Activated CD4-positive, alpha-beta T cell treated with anti-CD3 and anti-CD28 coated beads, Interleukin-2, amount 50 U/mL, for 48 hours (primary cell): ENCODE measurements around the gene SYT9.
"Not testable (repeated sequence)": the region's sequence is repeated elsewhere in the genome, so short reads cannot be mapped to it uniquely, and the experiment has no call there.

Source experiments
- DNase-seq, 2 experiments: peaks; one replicate each; pipeline ENCODE4 v3.0.0-alpha.2; 2020

SYT9 gene

GRCh38 chr11:7278314-7278917 lies 26.7 kb downstream of the SYT9 start:
- no peak for DNase-seq

- DNase-seq: no peak
These were observed 28.0 kb downstream of the SYT9 start for GRCh38 chr11:7279676-7280075.

GRCh38 chr11:7281079-7281478 lies 29.4 kb downstream of the SYT9 start:
- no peak for DNase-seq

- no peak for DNase-seq
These were observed 30.1 kb downstream of the SYT9 start for GRCh38 chr11:7281809-7282208.

- no peak for DNase-seq
These were observed 34.5 kb downstream of the SYT9 start for GRCh38 chr11:7286178-7286577.

- DNase-seq: no peak
These were observed 39.6 kb downstream of the SYT9 start for GRCh38 chr11:7291100-7291829.

GRCh38 chr11:7292922-7293321 lies 41.2 kb downstream of the SYT9 start:
- no peak for DNase-seq

- DNase-seq: no peak
These were observed 47.7 kb downstream of the SYT9 start for GRCh38 chr11:7299393-7299792.

GRCh38 chr11:7300281-7300680 lies 48.6 kb downstream of the SYT9 start:
- no peak for DNase-seq

- no peak for DNase-seq
These were observed 51.4 kb downstream of the SYT9 start for GRCh38 chr11:7303146-7303545.

- DNase-seq: no peak
These were observed 55.2 kb downstream of the SYT9 start for GRCh38 chr11:7306900-7307299.

- DNase-seq: no peak
These were observed 56.1 kb downstream of the SYT9 start for GRCh38 chr11:7307836-7308235.

- DNase-seq: no peak
These were observed 60.2 kb downstream of the SYT9 start for GRCh38 chr11:7311903-7312302.

GRCh38 chr11:7314811-7315604 lies 63.3 kb downstream of the SYT9 start:
- DNase-seq: no peak

GRCh38 chr11:7319501-7319900 lies 67.8 kb downstream of the SYT9 start:
- no peak for DNase-seq

- no peak for DNase-seq
These were observed 68.6 kb downstream of the SYT9 start for GRCh38 chr11:7320306-7320705.

GRCh38 chr11:7321473-7322450 lies 70.1 kb downstream of the SYT9 start:
- no peak for DNase-seq

GRCh38 chr11:7332451-7332850 lies 80.7 kb downstream of the SYT9 start:
- DNase-seq: no peak

GRCh38 chr11:7332962-7333361 lies 81.3 kb downstream of the SYT9 start:
- DNase-seq: no peak

GRCh38 chr11:7335442-7335841 lies 83.7 kb downstream of the SYT9 start:
- DNase-seq: not testable (repeated sequence)

- DNase-seq: no peak
These were observed 89.8 kb downstream of the SYT9 start for GRCh38 chr11:7341551-7341950.

GRCh38 chr11:7347611-7348431 lies 96.1 kb downstream of the SYT9 start:
- no peak for DNase-seq
